MCF 10A (cell line): ENCODE results near the gene CAMTA1. TPM values are rescaled to one million over a fixed set of nuclear protein-coding genes. Genes with fewer than 3 reads are reported as not detected.

Experiments used
- BruUV-seq: library from RNA; stranded (reverse); fragments of 400-500 nt; replicated peaks from 2 replicates; lab custom pipeline; 2021; lab: Mats Ljungman, UMichigan
- CTCF ChIA-PET: fragments of 300-600 bp; sonication (Branson Sonifier 250); formaldehyde crosslinking; extraction: SDS; loops from one replicate; lab custom pipeline; 2021; ENCODE audit warnings: antibody characterized with exemption, inconsistent platforms; lab: Yijun Ruan, JAX
- POLR2A ChIA-PET: fragments of 300-600, 350-650 bp; sonication (Branson Sonifier 250); formaldehyde crosslinking; extraction: SDS; loops from one replicate; lab custom pipeline; 2020; ENCODE audit warnings: antibody characterized with exemption, inconsistent platforms; lab: Yijun Ruan, JAX
- DNase-seq: peaks from one replicate; pipeline ENCODE4 v3.0.0-alpha.2; 2018; ENCODE audit not compliant: unreplicated experiment
- H3K27ac Mint-ChIP-seq: one replicate; pipeline ENCODE4 v1.8.0; 2022; ENCODE audit warnings: mild to moderate bottlenecking, low read depth, mixed read lengths; ENCODE audit not compliant: unreplicated experiment
- H3K27me3 Mint-ChIP-seq: one replicate; pipeline ENCODE4 v1.8.0; 2022; ENCODE audit warnings: mixed read lengths; ENCODE audit not compliant: insufficient read depth, unreplicated experiment
- H3K36me3 Mint-ChIP-seq: one replicate; pipeline ENCODE4 v1.8.0; 2022; ENCODE audit warnings: mild to moderate bottlenecking, moderate library complexity, mixed read lengths; ENCODE audit not compliant: insufficient read depth, unreplicated experiment
- H3K4me1 Mint-ChIP-seq: one replicate; pipeline ENCODE4 v1.8.0; 2022; ENCODE audit warnings: mixed read lengths; ENCODE audit not compliant: insufficient read depth, unreplicated experiment
- H3K4me3 Mint-ChIP-seq: one replicate; pipeline ENCODE4 v1.8.0; 2022; ENCODE audit warnings: mild to moderate bottlenecking, moderate library complexity, mixed read lengths; ENCODE audit not compliant: unreplicated experiment
- H3K9me3 Mint-ChIP-seq: one replicate; pipeline ENCODE4 v1.8.0; 2022; ENCODE audit warnings: mixed read lengths; ENCODE audit not compliant: unreplicated experiment
- intact Hi-C: fragments of 100-400 bp; cut with micrococcal nuclease; formaldehyde crosslinking; loops from 2 replicates; pipeline ENCODE4 v1.14.1; 2022
- total RNA-seq: library from RNA; stranded (reverse); gene quantifications from 2 replicates; pipeline ENCODE4 v1.2.3, GENCODE V29; 2022
- TF ChIP-seq, protein P1 (sequence below): fragments of 200-600 bp; IDR thresholded peaks from one replicate; pipeline ENCODE4 v1.8.0; 2022; ENCODE audit warnings: antibody characterized with exemption, mild to moderate bottlenecking; ENCODE audit not compliant: unreplicated experiment

Gene CAMTA1
- total RNA-seq, 1 experiment from 2014 or later: 74.1 TPM

DNA sequence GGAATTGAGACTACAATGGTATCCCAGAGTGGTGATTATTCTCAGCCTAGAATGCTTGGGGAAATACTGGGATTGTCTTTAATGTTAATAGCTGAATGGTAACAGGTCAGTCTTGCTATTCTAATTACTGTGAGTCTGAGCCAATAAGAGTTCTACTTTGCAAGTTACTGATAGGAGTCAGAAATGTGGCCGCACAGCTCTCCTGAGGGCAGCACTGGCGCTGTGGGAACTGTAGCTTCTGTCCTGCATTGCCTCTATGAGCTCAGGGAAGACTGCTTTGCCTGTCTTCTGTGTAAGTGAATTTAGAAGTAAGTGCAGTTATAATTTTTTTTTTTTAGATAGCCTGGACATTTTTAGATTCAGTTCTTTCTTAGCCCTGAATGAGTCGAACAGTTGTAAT is 975.8 kb downstream of the CAMTA1 start:
- BruUV-seq: no TSS peak
- no peak for DNase-seq
- Mint-ChIP-seq H3K4me1 (no peaks in the 10 kb centered on the region), H3K27ac (no peak overlapping the region), H3K9me3 (no peaks in the 10 kb centered on the region), H3K4me3 (no peak overlapping the region), H3K27me3 (peaks cover 25% of the 10 kb centered on the region), H3K36me3 (no peaks in the 10 kb centered on the region)
- CTCF ChIA-PET: interaction anchor here (0.5 to 7.6 kb wide), 5 partner anchors 9 to 643 kb away, joined by 3 to 112 read pairs (median 4); no protein-coding TSS in a partner anchor
- POLR2A ChIA-PET: interaction anchor here (1.0 to 1.3 kb wide), 2 partner anchors 8 to 10 kb away, joined by 4 read pairs; no protein-coding TSS in a partner anchor
- TF ChIP-seq, protein P1, sequence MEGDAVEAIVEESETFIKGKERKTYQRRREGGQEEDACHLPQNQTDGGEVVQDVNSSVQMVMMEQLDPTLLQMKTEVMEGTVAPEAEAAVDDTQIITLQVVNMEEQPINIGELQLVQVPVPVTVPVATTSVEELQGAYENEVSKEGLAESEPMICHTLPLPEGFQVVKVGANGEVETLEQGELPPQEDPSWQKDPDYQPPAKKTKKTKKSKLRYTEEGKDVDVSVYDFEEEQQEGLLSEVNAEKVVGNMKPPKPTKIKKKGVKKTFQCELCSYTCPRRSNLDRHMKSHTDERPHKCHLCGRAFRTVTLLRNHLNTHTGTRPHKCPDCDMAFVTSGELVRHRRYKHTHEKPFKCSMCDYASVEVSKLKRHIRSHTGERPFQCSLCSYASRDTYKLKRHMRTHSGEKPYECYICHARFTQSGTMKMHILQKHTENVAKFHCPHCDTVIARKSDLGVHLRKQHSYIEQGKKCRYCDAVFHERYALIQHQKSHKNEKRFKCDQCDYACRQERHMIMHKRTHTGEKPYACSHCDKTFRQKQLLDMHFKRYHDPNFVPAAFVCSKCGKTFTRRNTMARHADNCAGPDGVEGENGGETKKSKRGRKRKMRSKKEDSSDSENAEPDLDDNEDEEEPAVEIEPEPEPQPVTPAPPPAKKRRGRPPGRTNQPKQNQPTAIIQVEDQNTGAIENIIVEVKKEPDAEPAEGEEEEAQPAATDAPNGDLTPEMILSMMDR: no peak
- intact Hi-C loops: no loop called here

GRCh38 chr1:7767176-7767575 is 981.9 kb downstream of the CAMTA1 start:
- Mint-ChIP-seq H3K36me3 (no peaks in the 10 kb centered on the region), H3K4me1 (peaks cover 3% of the 10 kb centered on the region), H3K4me3 (no peak overlapping the region), H3K27ac (no peak overlapping the region), H3K9me3 (no peaks in the 10 kb centered on the region), H3K27me3 (peaks cover 66% of the 10 kb centered on the region)
- POLR2A ChIA-PET: no interaction called here
- no peak for DNase-seq
- BruUV-seq: no TSS peak
- CTCF ChIA-PET: interaction anchor here (1.4 to 1.6 kb wide), 2 partner anchors 15 to 100 kb away, joined by 4 to 12 read pairs; no protein-coding TSS in a partner anchor
- intact Hi-C loops: no loop called here
- TF ChIP-seq, protein P1: no peak

- H3K4me1 Mint-ChIP-seq: peaks cover 10% of the 10 kb centered on the region
- no peak overlapping the region for H3K4me3 Mint-ChIP-seq
- TF ChIP-seq, protein P1: no peak
- no peak for DNase-seq
- intact Hi-C loops: no loop called here
- peaks cover 55% of the 10 kb centered on the region for H3K27me3 Mint-ChIP-seq
- no peaks in the 10 kb centered on the region for H3K9me3 Mint-ChIP-seq
- no TSS peak for BruUV-seq
- H3K27ac Mint-ChIP-seq: no peak overlapping the region
- H3K36me3 Mint-ChIP-seq: peaks cover 6% of the 10 kb centered on the region
- POLR2A ChIA-PET: interaction anchor here (0.7 to 1.2 kb wide), 2 partner anchors 11 to 756 kb away, joined by 3 read pairs; no protein-coding TSS in a partner anchor
- CTCF ChIA-PET: interaction anchor here (0.6 to 3.1 kb wide), 6 partner anchors 9 to 453 kb away, joined by 3 to 24 read pairs (median 6); no protein-coding TSS in a partner anchor
These were observed 983.3 kb downstream of the CAMTA1 start for GRCh38 chr1:7768583-7768982.

- peaks cover 13% of the 10 kb centered on the region for H3K36me3 Mint-ChIP-seq
- peaks cover 10% of the 10 kb centered on the region for H3K4me1 Mint-ChIP-seq
- intact Hi-C loops: no loop called here
- H3K27ac Mint-ChIP-seq: no peak overlapping the region
- peaks cover 53% of the 10 kb centered on the region for H3K27me3 Mint-ChIP-seq
- TF ChIP-seq, protein P1: no peak
- DNase-seq: no peak
- BruUV-seq: no TSS peak
- no peaks in the 10 kb centered on the region for H3K9me3 Mint-ChIP-seq
- POLR2A ChIA-PET: interaction anchor here (1.2 kb wide), 1 partner anchor 10 kb away, joined by 3 read pairs; no protein-coding TSS in a partner anchor
- no peak overlapping the region for H3K4me3 Mint-ChIP-seq
- CTCF ChIA-PET: interaction anchor here (0.6 to 3.1 kb wide), 5 partner anchors 10 to 974 kb away, joined by 3 to 24 read pairs (median 5); no protein-coding TSS in a partner anchor
These were observed 984.6 kb downstream of the CAMTA1 start for GRCh38 chr1:7769673-7770412.
